Measurements from ENCODE around the gene DAPK3.

- TF ChIP-seq CTCF (IDR thresholded peaks at IDR 0.05) (no peak), POLR2A (IDR thresholded peaks at IDR 0.05) (no peak)
Observed at GRCh38 chr19:3954107-3954506, 16.8 kb downstream of the DAPK3 start.
